ENCODE results near the gene BMAL2. TPM values are rescaled to one million over a fixed set of nuclear protein-coding genes. Genes with fewer than 3 reads are reported as not detected.

The BMAL2 gene
- total RNA-seq, 1 donor from 2014 or later = 55.7 TPM

DNA sequence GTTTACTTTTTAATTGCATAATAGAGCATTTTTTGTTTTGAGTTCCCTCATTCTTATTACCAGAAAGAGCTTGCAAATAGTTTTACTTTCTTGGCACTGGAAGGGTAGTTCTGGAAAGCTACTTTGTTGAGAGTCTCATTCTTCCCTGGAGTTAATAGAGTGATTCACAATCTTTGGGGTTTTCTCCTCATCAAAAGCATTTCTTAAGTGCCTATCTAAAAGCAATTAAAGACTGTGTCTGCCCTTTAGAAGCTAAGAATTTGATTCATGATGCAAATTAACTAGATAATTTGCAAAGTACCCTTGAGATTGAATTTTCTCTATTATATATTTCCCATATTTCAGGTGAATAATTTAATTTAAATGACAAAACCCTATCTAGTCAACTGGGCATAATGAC is 8.1 kb upstream of the BMAL2 start:
- DNase-seq (ENCODE audit: low read depth, low spot score) = no peak

DNA sequence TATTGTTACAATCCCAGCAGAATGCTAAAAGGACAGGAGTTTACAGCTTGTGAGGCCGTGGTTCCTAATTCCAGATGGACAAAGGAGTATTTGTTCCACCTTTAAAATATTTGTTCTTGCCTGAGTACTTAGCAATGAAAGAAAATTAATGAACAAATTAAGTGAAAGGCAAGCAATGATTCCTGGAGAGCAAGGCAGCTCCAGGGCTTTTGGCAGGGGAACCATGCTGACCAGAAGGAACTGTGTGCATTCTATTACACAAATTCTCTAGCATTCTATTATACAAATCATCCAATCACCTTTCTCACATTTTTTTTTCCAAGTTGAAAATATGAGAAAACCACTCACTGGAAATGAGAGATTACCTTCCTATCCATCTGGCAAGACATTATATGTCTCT is 1.8 kb upstream of the BMAL2 start:
- DNase-seq (ENCODE audit: low read depth, low spot score) = no peak

DNA sequence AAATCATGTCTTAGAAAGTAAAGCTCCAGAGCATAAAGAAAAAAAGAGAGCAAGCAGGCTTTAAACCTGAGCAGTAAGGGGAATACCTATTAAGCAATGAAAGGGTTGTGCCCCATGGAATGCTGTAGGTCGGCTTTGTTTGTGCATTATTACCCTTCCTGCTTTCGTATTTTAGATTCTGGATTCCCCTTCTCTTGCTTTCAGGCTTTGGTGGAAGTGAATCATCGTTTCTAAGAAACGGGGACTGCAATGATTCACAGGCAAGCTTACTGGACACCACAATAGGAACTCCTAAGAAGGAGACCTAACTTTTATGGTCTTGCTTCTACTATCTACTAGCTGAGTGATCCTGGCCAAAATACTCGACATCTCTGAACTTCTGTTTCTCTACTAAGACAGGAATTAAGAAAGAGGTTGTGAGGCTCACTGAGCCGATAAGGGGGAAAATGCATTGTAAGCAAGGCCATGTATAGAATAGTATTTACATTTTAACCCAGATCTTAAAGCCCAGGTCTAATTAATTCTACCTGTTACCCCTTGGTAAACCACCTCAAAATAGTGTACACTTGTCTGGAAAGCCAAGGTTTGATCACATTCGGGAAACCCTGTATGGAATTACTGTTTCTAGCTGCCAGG is 1.2 kb upstream of the BMAL2 start:
- peak; percentile 87 for DNase-seq (ENCODE audit: low read depth, low spot score)

DNA sequence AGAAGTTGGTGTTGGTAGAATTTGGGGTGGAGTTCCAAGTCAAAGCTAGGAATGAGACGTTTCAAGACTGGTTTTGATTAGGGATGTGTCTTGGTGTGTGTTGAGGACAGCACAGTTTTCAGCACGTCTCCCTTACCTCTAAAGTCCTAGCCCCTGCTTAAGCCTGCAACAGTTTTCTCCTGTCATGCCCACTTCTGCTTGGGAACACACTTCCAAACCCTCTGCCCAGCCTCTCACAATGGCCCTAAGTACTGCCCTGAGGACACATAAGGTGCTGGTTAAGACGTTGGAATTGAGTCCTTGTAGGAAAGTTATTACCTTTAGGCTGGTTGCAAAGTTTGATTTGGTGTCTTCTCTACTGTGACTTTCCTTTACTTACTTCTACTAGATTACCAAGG is 710 bp upstream of the BMAL2 start:
- no peak for DNase-seq (ENCODE audit: low read depth, low spot score)

DNA sequence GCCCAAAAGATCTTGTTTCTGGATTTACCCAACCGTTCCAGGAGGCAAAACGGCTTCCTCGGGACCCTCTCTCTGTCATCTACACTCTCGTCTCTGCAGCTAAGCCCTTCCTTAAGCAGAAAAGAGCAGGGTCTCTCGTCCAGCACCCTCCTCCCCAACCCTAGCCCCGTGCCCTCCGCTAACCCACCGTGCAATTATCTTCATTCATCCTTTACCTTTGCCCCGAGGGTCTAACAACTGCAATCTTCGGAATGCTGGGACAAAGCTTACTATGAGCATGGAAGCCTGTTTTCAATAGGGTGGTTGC is 276 bp upstream of the BMAL2 start:
- DNase-seq (ENCODE audit: low read depth, low spot score) = no peak

DNA sequence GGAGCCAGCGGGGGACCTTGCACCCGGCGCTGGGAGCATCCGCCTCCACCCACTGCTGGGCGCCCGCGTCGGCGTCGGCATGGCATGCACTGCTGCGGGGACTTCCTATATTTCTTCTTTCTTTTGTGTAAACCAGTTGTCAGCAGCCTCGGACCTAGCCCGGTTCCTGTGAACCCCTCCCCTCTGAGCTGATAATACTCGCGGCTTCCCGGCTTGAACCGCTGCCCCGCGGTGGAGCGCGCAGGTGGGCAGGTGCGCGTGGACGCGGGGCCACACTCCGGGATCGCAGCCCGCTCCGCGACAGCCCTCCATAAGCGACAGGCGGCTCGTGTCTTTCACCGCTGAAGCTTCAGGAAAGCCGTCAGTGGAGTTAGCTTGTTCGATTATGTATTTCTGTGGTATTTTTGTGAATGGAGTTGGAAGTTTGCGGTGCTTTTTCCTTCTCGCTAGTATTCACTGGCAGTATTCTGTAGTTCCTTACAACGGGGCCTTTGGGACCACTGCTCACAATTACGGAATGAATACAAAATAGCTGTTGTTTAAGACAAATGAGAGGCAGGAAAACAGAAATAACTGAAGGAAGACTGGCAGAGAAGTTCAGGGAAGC is 870 bp downstream of the BMAL2 start:
- no peak for DNase-seq (ENCODE audit: low read depth, low spot score)

DNA sequence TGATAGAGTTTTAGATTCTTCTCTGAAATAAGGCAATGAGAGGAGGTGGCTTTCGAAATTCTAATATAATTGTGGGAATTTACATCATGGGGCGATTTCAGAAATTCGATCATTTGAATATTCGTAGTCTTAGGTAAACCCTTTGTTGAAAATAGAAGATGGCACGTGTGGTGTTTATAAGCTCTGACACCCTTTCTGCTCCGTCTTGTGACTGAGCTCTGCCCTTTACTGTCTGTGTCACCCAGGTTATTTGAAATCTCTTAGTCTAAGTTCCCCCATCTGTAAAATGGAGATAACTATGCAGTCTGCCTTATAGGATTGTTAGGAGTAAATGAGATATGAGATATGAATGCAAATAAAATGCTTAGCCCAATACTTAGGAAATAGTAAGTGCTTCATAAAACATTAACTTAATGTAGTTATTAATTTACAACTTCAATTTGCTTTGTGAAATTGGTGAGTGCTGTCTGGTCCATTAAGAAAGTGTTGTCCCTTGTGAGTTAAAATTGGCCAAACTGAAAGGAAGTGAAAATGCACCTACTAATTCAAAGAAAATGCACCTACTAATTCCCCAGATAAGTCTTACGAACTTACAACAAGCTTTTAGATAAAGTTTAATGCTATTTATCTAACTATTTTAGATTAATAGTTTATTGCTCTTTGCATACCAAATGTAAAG is 1.5 kb downstream of the BMAL2 start:
- DNase-seq (ENCODE audit: low read depth, low spot score) = no peak

DNA sequence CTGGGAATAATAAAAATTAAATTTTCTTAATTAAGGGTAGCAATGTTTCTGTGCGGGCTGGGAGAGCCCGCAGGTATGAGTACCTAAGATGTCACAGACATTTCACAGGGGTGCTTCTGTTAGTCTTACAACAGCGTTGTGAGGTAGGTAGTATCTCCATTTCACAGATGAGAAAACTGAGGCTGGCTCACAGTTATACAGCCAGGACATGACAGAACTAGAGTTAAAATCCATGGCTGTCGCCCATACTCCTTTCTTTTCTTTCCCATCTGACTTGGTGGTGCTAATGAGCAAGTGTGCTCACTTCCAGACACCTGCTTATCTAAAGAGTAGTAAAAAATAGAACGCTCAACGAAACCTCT is 2.1 kb downstream of the BMAL2 start:
- DNase-seq (ENCODE audit: low read depth, low spot score) = no peak

DNA sequence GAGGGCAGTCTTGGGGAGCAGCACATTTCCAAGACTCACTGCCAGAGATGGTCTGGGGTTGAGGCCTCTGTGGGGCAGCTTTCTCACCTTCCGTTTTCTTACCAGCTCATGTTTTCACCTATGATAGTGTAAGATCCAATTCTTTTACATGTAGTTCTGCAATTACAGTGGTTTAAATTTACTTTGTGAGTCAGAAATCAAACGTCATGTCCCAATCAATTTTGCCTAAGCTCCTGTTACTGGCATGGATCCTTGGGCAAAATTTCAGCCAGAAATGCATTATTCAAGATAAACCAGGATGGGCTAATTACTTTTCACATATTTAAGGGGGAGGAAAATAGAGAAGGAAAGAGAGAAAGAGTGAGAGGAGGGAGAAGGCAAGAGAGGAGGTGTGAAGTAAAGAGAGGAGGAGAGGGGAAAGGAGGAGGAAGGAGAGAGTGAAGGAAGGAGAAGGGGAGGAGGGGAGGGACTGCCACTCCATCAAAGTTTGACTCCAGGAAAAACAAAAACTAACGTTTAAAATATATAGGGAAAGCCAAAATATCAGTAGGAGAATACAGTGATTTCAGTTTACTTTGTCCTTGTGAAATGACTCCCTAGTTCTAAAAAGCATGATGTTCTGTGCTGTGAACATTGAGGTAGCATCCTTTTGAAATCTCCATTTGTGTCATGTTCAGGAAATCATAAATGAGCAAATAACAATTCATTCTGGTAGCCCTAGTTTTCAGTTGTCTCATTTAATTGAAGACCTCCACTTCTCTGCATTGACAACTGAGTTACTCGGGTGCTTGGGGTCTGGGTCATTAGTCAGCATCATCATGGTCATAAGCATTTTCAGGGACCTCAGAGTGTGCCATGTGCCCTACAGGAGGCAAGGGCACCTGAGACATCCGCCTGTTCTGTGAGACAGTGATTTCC is 3.0 kb downstream of the BMAL2 start:
- no peak for DNase-seq (ENCODE audit: low read depth, low spot score)

DNA sequence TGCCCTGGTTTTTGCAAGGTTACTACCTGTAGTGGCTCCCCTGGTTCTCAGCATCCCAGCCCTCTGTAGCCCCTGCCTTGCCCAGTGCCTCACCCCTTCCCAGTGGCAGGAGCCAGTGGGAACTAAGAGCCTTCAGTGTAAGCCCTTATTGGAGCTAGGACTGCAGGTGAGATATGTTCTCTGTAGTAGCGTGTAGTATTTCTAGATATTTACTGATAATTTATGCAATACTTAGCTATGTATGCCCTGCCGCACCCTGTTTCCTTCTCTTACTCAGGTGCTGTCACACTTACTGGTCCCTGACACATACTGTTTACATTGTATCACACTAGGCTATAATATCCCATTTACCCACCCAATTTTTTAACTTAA is 3.6 kb downstream of the BMAL2 start:
- no peak for DNase-seq (ENCODE audit: low read depth, low spot score)

DNA sequence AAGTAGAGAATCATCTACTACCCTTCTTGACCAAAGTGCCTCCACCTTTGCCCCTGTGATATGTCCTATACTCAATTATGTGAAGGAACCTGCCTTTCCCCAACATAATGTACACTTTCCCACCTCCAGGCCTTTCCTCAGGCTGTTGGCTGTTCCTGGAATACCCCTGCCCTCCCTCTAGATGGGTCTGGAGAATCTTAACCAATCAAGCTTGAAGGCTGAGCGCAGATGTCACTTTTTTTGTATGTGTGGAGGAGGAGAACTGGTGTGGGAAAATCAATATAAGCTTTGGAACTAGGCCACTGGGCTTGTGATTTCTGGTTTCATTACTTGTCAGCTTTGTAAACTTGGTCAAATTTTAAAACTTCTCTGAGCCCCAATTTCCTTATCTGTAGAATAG is 4.7 kb downstream of the BMAL2 start:
- no peak for DNase-seq (ENCODE audit: low read depth, low spot score)

DNA sequence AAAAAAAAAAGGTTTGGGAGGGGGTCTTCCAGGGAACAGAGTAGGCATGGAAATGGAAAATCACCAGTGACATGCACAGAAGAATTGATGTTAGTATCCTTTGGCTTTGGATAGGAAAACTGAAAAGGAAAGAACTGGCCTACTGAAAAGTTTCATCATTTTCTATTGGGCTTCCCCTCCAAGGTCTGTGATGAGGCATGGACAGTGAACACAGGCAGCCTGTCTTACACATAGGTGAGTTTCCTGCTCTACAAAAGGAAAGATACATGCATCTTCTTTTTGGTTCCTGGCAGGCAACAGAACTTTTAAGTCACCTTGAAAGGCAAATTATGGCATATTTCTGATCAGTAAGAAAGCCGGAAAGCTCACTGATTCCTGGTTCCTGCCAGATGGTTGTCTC is 5.8 kb downstream of the BMAL2 start:
- no peak for DNase-seq (ENCODE audit: low read depth, low spot score)

DNA sequence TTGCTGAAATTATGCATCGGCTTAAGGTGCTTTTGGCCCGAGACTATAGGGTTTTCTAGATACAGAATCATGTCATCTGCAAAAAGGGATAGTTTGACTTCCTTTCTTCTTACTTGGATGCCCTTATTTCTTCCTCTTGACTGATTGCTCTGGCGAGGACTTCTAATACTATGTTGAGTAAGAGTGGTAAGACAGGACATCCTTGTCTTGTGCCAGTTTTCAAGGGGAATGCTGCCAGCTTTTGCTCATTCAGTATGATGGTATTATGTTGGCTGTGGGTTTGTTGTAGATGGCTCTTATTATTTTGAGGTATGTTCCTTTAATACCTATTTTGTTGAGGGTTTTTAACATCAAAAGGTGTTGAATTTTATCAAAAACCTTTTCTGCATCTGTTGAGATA is 8.3 kb downstream of the BMAL2 start:
- no peak for DNase-seq (ENCODE audit: low read depth, low spot score)

DNA sequence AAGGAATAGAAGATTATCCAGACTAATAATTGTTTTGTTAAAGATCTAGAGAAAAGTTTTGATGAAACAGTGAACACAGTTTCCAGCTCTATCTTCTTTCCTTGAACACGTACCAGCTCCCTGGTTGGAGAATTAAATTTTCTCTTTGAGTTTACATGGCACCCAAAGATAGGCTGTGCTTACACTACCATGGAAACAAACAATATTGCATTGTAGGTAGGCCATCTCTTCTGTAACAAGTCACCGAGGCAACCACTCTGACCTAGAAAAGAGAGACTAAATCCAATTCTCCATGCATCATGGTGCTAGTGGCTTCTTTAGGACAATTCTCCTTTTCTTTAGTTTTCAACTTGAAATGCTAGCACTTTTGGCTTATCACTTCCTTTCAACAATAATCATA is 9.9 kb downstream of the BMAL2 start:
- no peak for DNase-seq (ENCODE audit: low read depth, low spot score)

DNA sequence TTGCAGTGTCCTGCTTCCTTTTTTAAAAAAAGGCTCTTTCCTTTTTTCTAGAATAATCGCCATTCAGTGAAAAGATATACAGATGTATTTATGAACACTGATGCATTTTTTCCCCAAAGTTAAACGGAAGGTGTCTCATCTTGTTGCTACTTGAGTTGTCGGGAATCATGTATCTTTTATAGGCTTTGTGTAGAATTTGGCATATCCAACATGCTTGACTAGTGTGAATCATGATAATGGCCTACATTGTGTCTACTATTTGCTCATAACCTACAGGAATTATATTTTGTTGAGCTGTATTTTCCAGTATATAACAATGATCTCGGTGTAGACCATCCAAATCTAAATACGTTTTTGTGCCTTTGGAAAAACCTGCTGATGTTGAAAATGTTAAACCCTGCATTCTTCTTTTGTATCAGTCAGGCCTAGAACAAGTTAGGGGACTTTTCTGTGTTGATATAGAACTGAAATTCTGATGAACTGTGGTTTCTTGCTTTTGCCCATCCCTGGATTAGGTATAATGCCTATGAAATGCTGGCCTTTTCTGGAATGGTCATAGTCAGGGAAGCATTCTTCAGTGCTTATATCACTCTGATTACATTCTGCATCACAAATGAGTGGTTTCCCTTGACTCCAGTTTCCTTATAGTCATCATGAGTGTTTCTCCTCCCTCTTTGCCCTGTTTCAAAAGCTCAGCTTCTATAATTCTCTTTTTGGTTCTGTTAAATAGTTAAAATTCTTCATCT is 10.8 kb downstream of the BMAL2 start:
- peak; percentile 47 for DNase-seq (ENCODE audit: low read depth, low spot score)

DNA sequence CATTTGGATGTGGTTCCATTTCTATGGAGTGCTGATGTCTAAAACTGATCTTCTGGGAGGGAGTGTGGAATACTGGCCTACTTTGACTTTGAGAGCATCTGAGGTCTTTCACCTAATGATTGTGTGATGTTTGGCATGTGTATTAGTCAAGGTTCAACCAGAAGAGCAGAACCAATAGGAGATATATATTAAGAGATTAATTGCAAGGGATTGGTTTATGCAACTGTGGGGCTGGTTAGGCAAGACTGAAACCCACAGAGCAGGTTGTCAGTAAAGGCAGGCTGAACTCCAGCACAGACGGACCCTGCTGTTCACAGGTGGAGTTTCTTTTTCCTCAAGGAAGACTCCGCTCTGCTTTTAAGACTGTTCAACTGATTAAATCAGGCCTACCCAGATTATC is 11.6 kb downstream of the BMAL2 start:
- no peak for DNase-seq (ENCODE audit: low read depth, low spot score)

DNA sequence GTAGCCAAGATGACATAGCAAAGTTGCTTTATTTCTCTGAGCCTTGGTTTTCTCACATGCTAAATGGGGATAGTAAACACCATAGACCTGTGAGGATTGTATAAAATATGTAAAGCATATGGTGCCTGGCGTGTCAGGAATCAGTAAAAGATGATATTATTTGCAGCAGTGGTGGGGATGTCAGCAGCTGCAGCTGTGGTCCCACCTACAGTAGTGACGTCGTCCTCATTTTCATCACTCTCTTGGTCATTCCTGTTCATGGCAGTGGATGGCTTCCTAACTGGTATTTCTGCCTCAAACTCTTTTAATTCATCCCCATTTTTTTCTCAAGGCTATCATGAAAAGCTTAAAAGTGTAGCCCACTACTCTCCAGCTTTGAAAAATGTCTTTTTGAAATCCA is 12.1 kb downstream of the BMAL2 start:
- DNase-seq (ENCODE audit: low read depth, low spot score) = no peak

DNA sequence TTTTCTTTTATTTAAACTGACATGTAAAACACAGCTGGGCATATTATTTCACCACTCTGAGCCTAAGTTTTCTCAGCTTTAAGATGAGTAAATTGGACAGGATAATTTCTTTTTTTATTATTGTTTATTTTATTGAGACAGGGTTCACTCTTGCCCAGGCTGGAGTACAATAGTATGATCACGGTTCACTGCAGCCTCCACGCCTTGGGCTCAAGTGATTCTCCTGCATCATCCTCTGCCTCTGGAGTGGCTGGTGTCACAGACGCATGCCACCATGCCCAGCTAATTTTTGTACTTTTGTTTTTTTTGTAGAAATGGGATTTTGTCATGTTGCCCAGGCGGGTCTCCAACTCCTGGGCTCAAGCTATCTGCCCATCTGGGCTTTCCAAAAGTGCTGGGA is 12.7 kb downstream of the BMAL2 start:
- DNase-seq (ENCODE audit: low read depth, low spot score) = no peak

DNA sequence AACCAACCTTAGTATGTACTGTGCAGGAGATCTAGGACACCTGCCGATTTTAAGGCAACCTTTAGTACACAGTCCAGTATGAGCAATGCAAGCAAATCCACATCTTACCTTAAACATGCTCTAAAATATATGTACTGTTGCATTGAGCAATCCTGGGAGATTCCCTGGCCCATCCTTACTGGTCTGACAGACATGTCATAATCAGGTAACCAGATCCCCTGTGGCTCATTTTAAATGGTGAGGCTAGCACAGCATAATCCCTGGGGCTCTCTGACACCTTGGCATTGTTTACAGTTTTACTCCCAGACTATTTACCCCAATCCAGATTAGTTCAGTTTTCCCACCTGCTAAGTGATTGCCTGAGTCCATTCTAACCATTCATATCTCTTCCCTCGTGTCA is 15.1 kb downstream of the BMAL2 start:
- no peak for DNase-seq (ENCODE audit: low read depth, low spot score)

DNA sequence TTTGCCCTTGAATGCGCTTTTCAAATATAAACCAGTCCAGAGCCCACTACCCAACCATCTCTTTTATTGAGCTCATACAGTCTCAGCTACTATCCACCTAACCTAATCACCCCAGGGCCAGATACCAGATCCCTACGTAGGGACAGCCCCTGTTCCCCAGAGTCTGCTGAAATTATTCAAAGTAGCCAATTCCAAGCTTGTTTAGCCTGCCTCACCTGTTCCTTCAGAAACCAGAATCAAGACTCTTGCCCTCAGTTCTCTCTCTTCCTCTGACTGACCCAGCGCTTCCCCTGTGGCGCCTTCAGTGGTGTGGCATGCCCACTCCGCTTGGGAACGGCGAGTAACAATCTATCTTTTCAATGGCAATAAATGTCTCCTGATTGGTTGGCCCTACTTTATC is 18.8 kb downstream of the BMAL2 start:
- DNase-seq (ENCODE audit: low read depth, low spot score) = no peak

DNA sequence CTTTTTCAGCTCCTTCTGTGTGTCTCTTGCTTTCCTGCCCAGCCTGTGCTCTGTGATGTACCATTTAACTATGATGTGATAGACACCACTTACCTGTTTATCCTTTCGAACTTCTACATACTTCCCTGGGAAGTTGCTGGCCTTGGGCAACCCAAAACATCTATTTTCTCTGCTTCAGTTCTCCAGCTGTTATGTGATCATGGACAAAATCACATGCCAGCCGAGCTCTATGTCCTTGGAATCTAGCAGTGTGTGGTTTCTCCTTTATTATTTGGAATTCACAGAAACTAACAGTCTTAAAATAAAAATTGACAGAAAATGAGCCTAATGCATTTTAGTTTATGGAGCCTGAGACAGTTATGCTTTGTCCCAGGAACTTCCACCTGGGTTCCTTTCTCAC is 22.9 kb downstream of the BMAL2 start:
- no peak for DNase-seq (ENCODE audit: low read depth, low spot score)

DNA sequence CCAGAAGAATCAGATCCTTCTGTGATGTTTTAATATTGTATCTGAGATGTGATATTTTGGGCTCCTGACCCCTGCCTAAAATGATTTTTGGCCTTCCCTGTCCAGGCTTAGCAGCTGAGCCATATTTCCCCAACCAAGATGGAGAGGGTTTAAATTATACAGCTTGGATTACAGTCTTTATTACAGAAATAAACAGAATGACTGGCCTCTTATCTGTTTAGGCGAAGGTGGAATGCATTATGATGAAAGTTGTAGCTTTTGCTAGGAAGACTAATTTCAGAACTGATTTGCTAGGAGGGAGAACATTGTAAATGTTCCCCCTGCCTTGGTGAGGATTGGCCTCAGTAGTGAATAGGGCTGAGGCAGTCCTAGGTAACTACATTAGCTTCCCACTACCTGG is 23.3 kb downstream of the BMAL2 start:
- DNase-seq (ENCODE audit: low read depth, low spot score) = no peak
